HG02759 (cell line): Measurements from ENCODE around the gene LAPTM4A.

ENCODE experiments used
- ATAC-seq: cut with Tn5 transposase; IDR thresholded peaks from one replicate; pipeline ENCODE4 v1.9.1; 2021; ENCODE audit warnings: mild to moderate bottlenecking, moderate library complexity; ENCODE audit not compliant: unreplicated experiment

LAPTM4A gene

DNA sequence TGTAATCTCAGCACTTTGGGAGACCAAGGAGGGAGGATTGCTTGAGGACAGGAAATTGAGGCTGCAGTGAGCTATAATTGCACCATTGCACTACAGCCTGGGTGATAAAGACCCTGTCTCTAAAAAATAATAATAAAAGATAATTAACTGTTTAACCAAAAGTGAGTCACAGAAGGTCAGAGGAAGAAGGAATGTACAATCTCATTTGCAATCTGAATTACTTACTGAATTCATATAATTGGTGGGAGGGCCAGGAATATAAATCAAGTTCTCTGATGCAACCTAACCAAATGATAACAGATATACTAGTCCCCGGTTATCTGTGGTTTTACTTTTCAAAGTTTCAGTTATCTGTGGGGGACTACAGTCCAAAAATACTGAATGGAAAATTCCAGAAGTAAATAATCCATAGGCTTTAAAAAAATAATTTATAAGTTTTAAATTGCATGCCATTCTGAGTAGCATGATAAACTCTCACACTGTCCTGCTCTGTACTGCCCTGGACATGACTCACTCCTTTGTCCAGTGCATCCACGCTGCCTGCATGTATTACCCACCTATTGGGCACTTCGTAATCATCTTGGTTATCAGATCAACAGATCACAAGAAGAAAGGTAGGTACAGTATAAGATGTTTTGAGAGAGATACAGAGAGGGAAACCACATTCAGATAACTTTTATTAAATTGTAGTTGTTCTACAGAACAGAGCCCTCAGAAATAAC, 26.2 kb downstream of the LAPTM4A start:
- no peak for ATAC-seq

DNA sequence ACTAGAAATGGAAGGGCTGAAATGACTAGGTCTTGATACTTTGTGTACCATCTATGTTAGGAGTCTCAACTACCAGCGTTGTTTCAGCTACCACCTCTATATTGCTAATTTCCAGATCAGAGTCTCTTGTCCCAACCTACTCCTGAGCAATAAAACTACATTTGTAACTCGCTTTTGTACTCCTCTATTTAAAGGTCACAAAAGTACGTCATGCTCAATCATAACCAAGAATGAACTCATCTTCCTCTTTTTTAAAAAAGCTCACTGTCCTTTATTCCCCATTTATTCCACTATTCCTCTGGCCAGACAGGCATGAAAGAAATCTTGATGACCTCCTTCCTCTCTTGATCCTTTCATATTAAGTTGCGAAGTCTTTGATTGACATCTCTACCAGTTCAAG, 27.7 kb downstream of the LAPTM4A start:
- ATAC-seq: no peak

DNA sequence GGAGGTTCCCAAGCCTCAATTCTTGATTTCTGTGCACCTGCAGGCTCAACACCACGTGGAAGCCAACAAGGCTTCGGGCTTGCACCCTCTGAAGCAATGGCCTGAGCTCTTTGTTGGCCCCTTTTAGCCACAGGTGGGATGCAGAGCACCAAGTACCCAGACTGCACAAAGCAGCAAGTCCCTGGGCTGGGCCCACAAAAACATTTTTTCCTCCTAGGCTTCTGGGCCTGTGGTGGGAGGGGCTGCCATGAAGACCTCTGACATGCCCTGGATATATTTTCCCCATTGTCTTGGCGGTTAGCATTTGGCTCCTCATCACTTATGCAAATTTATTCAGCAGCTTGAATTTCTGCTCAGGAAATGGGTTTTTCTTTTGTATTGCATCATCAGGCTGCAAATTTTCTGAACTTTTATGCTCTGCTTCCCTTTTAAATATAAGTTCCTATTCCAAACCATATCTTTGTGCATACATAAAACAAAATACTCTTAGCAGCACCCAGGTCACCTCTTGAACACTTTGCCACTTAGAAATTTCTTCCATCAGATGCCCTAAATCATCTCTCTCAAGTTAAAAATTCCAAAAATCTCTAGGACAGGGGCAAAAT, 29.9 kb downstream of the LAPTM4A start:
- no peak for ATAC-seq

DNA sequence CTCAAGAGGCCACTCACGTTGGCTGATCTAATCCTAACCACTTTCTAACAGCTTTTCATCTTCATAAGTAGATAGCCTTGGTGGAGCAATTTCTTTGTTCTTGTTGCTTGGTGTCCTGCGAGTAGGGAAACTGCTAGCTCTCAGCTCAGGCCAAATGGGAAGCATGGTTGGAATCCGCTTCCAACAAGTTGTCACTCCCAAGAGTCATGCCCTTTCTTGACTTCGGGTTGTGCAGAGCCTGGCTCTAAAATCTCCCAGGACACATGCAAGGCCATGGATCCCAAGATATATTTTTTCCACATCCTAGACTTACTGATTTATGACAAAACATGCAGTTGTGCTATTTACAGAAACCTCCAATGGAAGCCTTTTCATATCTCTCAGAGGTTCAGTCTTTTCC, 31.7 kb downstream of the LAPTM4A start:
- no peak for ATAC-seq

DNA sequence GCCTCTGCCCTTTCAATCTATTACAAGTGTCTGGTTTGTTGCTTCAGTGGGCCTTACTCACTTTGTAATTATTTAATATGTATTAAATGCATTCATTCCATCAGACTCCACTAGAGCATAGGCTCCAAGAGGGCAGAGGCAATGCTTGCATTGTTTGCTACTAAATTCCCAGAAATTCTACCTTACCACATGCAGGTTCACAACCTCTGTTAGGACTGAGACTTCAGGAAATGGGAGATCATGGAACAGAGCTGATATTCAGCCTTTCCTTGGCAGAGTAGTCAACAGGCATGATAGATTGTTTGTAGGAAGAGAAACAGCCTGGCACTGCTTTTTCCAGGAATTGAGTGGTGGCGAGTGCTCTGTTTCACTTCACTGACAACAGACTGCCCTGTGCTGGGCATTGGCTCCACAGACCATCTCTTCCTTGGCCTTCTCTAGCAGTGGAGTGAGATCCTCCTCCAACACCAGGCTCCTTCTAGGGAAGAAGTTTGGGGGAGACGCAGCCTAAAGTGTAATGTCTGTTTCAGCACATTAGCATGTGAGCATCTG, 32.8 kb downstream of the LAPTM4A start:
- no peak for ATAC-seq

DNA sequence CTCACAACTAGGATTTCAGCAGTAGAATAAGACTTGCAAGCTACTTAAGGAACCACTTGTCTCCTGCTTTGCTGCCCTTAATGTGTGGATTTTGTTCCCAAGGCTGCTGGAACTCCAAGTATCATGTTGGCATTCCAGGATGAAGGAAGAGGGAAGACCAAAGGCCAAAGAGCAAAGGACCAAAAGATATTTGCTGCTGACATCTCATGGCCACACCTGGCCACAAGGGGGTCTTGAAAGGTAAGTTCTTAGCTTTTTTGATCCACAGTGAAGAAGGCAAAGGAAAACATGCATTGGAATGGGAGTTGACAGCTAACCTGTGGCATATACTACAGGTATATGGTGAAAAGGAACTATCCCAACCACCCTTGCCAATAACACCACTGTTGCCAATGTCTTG, 35.1 kb downstream of the LAPTM4A start:
- no peak for ATAC-seq

DNA sequence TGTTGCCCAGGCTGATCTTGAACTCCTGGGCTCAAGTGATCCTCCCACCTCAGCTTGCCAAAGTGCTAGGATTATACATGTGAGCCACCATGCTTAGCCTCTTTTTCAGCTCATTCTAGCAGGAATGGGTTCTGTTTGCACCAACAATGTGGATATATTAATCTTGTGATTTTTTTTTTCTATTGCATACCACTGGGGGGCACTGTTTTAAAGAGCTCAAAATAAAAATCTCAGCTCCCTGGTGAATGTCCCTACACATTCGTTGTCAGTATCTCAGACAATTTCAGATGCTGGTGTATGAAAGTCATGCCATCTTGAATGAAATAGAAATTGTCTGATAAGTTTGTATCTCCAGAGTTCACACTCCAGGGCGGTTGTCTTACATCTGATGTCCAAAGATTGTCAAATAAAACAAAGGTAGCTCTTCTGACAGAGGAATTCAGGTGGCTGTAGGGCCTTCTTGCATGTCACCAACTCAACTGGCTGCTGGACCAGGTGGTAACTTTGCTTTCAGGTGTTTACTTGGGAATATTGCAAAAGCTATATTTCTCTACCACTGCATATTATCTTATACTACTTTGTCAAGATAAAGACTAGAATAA, 35.8 kb downstream of the LAPTM4A start:
- ATAC-seq: no peak

DNA sequence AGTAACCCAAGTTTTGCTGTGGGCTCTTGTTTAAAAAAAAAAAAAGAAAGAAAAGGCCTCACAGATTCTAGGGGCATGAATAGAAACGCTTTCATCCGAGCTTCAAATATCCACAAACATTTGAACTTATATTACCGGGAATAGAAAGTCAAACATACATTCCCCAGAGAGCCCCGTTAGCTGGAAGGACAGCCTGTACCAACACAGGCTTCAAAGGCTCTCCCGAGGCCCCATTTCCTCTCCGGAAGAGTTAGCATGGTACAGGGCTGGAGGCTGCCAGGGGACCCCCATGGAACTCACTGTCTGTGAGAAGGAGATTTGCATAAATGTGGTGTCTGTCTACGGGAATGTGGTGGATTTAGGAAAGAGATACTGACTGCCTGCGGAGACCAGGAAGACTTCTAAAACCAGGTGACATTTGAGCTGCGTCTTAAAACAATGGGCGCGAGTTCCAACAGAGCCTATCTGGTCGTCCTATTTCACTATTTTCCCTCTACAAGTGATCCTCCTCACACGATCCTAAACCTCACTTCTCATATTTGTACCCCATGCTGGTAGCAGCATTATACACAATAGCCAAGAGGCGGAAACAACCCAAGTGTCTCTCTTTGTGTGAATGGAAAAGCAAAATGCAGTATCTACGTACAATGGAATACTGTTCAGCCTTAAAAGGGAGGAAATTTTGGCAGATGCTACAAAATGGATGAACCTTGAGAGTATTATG, 38.1 kb downstream of the LAPTM4A start:
- no peak for ATAC-seq

DNA sequence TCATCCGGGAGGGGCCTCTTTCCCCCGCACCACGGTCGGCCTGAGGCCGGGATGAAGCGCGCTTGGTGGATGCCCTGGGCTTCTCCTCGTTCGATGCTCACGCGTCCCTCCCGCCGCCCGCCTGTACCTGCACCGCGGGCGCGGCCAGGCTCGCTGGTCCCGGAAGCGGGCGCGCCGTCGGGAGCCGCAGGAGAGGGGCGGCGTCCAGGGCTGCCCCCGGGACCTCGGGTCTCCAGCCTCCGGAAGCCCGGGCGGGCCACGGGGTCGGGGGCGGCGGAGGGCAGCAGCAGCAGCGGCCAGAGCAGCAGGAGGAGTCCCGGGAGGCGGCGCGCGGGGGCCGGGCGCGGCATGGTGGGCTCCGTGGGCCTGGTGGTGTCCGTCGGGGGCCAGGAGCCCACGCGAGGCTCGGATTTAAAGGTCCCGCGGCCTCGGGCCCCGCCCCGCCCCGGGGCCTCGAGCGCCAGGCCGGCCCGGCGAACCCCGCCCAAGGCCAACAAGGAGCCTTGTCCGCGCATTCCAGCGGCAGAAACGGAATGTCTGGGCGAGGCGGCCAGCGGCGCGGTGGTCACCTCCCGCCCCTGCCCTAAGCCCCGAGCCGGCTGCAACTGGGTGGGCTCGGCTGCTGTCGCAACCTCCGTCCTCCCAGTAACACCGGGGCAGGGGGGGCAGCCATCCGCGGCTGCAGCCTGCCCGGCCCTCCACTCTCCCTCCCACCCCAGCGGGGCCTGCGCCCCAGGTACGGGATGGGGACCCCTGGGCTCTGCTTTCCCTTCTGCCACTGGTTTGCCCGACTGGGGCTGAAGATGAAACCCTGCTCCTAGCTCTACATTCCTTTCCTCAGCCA, 38.9 kb downstream of the LAPTM4A start, which contains the start of gene MATN3:
Gene MATN3 (minus strand): TSS at position 387 of the 844 bp plus-strand sequence. CDS start 37 bp downstream, at position 350.
- peak; percentile 50 for ATAC-seq

DNA sequence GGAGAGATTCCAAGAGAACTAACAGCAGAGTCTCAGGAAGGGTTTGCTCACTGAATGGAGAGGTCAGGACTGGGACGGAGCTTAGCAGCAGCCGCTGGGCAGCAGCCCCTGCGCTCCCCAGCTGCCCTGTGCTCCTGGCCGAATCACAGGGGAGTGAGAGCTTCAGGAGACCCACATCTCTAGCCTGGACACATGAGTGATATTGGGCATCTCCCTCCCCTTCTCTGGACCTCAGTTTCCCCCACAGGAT, 39.5 kb downstream of the LAPTM4A start:
- no peak for ATAC-seq

DNA sequence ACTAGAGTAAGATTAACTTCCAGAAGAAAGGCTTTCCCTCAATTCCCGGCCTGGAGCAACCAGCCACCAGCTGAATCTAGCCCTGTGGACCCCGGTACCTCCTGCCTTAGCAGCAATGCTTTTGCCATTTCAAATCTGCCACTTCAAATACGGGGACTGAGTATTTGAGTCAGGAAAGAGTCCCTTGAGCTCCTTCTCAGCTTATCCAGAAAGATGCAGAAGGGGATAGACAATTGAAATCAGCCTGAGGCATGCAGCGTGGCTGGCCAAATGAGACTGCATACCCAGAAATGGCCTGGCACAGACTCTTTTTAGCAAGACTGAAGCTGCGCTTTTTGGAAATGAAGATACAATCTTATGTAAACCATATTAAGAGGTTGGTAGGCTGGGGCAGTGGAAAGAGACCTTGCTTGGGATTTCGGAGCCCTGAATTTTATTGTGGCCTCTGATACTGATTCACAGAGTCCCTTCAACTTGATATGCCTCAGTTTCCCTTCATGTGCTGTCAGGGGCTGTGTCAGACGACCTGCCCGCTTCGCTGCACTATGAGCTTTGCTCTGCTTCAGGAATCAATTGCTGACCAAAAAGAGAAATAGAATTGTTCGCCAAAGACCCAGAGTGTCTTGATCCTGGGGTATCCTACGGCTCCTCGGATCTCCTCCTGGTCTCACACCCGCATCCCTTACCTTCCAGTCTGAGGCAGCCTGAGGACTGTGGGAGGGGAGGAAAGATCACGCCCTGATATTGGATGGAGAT, 40.0 kb downstream of the LAPTM4A start:
- ATAC-seq: no peak

DNA sequence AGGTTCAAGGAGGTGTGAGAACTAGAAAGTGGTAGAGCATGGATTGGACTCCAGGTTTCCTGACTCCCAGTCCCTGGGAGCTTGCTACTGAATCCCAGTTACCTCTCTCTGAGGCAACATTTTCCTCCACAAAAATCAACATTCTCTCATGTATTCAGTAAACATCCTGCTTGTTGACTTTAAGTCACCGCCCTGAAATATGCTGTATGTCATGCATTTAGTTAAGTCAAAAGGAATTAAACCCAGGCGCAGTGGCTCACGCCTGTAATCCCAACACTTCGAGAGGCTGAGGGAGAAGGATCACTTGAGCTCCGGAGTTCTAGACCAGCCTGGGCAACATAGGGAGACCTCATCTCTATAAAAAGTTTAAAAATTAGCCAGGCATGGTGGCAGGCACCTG, 42.7 kb downstream of the LAPTM4A start:
- no peak for ATAC-seq

DNA sequence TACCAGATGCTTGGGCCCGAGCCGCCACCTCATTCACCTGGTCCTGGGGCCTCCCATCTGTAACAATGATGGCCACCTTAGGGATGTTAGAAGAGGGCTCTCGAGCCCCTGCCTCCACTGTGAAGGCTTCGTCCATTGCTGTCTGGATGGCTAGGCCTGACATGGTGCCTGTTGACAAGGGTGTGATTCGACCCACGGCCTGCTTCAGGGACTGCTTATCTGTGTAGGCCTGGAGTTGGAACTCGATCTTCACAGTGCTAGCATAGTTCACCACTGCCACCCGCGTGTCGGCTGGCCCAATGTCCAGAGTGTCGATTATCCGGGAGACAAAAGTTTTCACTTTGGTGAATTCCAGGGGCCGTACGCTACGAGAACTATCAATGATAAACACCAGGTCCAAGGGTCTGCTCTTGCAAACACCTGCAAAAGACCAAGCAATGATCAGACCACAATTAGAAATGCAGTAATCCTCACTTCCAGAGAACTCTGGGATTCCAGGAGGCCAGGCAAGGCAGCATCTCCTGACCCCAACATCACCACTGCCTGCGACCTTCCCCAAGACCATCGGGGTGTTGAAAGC, 45.4 kb downstream of the LAPTM4A start:
- no peak for ATAC-seq

DNA sequence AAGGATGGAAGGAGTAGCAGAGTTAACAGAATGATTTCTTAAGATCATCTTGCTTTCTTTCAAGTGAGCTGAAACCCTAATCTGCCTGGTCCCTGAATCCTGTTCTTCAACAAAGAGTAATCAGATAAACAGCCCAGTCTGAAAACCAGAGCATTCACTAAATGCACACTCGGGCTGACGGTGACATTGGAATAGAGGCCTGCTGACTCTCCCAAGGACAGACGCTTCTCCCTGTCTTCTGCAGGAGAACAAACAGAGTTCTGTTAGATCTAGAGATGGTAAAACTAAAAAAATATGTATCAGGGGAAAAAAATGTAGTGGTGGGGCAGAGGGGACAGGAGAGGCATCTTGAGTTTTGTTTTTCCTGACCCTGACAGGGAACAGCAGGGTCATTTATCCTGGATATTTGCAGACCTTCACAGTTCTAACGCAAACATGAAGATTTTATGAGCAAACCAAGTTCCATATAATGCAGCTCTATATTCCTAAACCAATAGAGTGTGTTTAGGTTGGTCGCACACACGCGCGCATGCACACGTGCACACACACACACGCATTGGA, 46.3 kb downstream of the LAPTM4A start:
- ATAC-seq: no peak

DNA sequence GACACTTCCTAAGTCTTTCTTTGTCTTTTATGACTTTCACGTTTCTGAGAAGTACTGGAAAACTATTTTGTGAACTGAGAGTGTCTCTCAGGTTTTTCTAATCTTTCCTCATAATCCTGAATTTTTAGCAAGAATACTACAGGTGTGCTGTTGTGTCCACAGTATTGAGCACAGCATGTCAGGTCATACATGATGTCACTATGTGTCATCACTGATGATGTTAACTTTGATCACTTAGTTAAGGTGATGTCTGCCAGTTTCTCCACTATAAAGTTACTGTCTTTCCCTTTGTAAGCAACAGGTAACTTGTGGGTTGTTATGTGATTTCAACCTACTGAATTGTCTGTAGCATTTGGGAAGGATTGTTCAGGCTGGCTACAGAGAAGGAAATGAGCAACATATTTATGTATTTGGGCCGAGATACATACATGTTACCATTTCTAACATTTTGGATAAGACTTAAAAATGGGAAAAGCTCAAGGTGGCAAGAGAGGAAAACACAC, 50.0 kb downstream of the LAPTM4A start:
- ATAC-seq: no peak

DNA sequence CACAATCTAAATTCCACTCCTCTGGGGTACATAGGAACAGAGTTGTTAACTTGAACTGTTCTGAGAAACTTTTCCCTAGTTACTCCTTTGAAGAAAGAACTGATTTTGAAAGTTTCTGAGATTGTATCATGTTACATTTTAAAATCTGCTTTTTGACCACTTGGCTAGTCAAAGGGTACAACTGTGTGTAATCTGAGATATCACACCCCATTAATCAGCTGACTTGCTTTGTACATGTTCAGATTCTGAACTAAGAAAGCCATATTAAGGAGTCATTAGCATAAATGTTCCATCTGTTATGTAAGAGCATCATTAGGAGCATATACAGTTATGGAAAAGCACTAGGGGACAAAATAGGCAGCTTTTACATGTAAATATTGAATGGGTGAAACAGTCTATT, 57.7 kb downstream of the LAPTM4A start:
- no peak for ATAC-seq

DNA sequence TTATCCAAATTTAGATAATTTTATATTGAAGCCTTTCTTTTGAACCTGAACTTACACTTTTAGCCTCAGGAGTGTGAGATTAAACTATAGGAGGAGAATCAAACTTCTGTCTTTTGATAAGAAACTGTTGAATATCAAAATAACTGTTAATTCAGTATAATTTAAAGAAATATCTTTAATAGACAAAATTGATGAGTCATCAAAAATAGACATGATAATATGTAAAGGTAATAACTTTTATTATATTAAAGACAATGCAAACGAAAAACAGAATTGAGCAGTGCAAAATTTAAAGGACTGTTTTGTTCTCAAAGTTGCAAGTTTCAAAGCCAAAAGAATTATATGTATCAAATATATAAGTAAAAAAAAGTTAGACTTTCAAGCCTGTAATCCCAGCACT, 59.5 kb downstream of the LAPTM4A start:
- no peak for ATAC-seq

DNA sequence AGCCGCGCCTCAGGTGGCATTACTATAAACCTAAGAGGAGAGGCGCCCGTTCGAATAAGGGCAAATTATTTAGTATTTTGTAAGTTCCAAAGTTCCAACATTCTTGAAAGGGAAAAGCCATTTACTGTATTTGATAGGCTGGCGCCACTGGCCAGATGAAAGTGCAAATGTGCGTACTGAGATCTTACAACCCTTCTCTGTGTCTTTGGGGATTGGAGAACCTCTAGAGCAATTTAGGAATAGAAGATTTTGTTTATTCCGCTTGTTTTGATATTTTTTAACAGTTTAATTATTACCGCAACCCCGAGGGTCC, 61.1 kb downstream of the LAPTM4A start:
- ATAC-seq: no peak

DNA sequence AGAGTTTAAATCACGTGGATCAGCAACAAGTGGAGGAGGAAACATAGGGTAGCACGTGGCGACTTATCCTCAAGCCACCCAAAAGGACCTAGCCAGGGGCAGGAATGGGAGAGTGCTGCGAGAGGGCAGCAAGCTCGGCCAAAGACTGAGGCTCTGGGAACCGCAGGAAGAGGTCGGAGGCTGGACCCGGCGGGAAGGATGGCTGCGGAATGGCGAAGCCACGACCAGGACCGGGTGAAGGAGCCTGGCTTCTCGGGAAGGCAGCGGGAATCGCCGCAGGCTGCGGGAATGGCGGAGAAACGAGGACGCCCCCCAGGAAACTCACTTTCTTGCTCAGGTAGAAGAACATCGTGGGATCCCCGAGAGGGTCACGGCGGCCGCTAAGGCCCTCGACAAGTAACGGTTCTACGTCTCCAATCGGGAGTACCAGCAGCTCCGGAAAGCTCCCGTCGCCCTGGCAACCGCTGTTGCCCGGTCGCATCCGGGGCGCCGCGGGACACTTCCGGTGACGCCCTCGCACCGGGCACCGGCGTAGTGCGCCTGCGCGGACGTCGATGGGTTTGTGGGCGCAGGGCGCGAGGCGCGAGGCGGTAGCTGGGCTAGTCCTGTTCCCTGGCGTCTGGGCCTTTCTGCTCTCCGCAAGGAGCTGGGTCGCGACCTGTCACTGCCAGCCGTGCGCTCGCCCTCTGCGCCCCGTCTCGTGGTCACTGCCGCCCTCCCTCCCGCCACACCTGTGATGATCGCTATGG, 61.6 kb downstream of the LAPTM4A start, which contains the start of gene WDR35:
Gene WDR35 (minus strand): TSS at position 439 of the 749 bp plus-strand sequence. CDS start 90 bp downstream, at position 349.
- ATAC-seq: peak; percentile 98
